Measurements from ENCODE around the gene GPC5.

The GPC5 gene

GRCh38 chr13:91459485-91459884 lies 61.1 kb downstream of the GPC5 start:
- Histone ChIP-seq H3K9me3 (ENCODE audit: control insufficient read depth, insufficient read depth, low read length) (no peaks in the 10 kb centered on the region), H3K36me3 (ENCODE audit: insufficient read depth, low read length) (no peaks in the 10 kb centered on the region)

GRCh38 chr13:91464336-91464735 lies 65.9 kb downstream of the GPC5 start:
- Histone ChIP-seq H3K36me3 (ENCODE audit: insufficient read depth, low read length) (no peaks in the 10 kb centered on the region), H3K9me3 (ENCODE audit: control insufficient read depth, insufficient read depth, low read length) (no peaks in the 10 kb centered on the region), H3K4me1 (ENCODE audit: insufficient read depth, low read length) (no peaks in the 10 kb centered on the region), H3K9ac (ENCODE audit: low read depth, low read length) (no peak overlapping the region)

More at GRCh38 chr13:91459485-91459884, 61.1 kb downstream of the GPC5 start:
- no peak overlapping the region for H3K9ac ChIP-seq (ENCODE audit: low read depth, low read length)
- no peaks in the 10 kb centered on the region for H3K4me1 ChIP-seq (ENCODE audit: insufficient read depth, low read length)

- no peaks in the 10 kb centered on the region for H3K36me3 ChIP-seq (ENCODE audit: insufficient read depth, low read length)
- H3K9ac ChIP-seq (ENCODE audit: low read depth, low read length), result no peak overlapping the region
- H3K4me1 ChIP-seq (ENCODE audit: insufficient read depth, low read length), result no peaks in the 10 kb centered on the region
- no peaks in the 10 kb centered on the region for H3K9me3 ChIP-seq (ENCODE audit: control insufficient read depth, insufficient read depth, low read length)
Measured at GRCh38 chr13:91467236-91467635, 68.8 kb downstream of the GPC5 start.

DNA sequence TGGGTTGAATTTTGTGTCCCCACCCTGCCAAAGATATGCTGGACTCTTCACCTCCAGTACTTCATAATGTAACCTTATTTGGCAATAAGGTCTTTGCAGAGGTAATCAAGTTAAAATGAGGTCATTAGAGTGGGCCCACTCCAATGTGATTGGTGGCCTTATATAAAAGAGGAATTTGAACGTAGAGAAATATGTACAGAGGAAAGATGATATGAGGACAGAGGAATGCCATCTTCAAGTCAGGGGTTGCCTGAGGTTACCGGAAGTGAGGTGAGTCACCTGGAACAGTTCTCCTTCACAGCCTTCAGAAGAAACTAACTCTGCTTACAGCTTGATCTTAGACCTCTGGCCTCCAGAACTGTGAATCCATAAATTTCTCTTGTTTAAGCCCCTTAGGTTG lies 69.9 kb downstream of the GPC5 start:
- Histone ChIP-seq H3K4me1 (ENCODE audit: insufficient read depth, low read length) (no peaks in the 10 kb centered on the region), H3K36me3 (ENCODE audit: insufficient read depth, low read length) (no peaks in the 10 kb centered on the region), H3K9ac (ENCODE audit: low read depth, low read length) (no peak overlapping the region), H3K9me3 (ENCODE audit: control insufficient read depth, insufficient read depth, low read length) (no peaks in the 10 kb centered on the region)

DNA sequence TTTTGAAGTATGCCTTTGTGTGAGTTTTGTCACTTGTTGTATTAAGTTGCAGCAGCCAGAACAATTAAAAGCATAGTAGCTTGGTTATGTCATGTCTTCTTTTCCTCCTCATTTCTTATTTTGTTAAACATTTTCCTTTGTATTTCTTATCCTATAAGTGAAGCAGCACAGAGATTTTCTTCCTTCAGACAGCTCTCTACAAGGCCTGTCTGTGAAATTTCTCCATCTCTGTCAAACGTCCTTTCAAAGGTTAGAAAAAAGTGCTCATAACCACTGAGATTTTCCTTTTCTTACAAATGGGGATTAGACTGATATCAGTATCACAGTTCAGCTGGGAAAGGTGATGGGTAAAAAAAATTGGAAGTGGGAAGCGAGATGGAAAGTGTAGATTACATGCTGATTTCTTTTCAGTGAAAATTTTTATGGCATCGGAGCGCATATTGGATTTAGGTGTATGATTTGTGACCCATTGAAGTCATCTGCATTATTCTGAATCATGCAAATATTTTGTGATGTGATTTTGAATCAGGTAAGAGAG lies 71.7 kb downstream of the GPC5 start:
- H3K9me3 ChIP-seq (ENCODE audit: control insufficient read depth, insufficient read depth, low read length), result no peaks in the 10 kb centered on the region
- H3K36me3 ChIP-seq (ENCODE audit: insufficient read depth, low read length), result no peaks in the 10 kb centered on the region
- H3K9ac ChIP-seq (ENCODE audit: low read depth, low read length), result no peak overlapping the region
- H3K4me1 ChIP-seq (ENCODE audit: insufficient read depth, low read length), result no peaks in the 10 kb centered on the region

DNA sequence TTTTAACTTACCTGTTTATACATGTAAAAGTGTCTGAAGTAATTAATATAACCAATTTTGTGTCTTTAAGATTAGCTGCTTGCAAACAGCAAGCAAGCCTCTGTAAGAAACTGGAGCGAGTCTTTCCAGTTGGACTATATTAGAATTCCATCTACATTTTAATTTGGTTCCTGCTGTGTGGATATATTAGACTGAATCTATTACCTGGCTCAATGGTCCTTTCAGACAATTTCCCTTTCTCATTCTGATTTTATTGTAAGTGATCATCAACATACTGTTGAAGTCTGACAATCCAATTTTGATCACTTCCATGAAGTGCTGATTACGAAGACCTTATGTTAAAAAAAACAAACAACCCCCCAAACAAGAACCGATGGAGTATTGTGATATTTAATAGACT lies 72.3 kb downstream of the GPC5 start:
- Histone ChIP-seq H3K36me3 (ENCODE audit: insufficient read depth, low read length) (no peaks in the 10 kb centered on the region), H3K4me1 (ENCODE audit: insufficient read depth, low read length) (no peaks in the 10 kb centered on the region), H3K9ac (ENCODE audit: low read depth, low read length) (no peak overlapping the region), H3K9me3 (ENCODE audit: control insufficient read depth, insufficient read depth, low read length) (no peaks in the 10 kb centered on the region)

DNA sequence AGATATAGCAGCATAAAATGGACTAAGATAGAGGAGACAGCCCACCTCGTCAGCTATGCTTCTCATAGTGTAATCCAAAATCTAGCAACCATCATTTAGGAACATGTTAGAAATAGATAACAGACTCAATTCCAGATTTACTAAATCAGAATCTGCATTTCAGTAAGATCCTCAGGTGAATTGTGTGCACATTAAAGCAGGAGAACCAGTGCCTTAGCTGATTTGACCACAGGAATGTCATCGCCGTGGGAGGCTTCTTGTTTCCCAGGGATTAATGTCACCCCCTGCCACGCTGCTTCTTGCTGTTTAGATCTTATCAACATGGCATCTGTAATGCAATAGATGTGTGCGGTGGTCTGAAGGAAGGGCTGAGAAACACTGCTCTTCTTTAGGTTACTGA lies 84.0 kb downstream of the GPC5 start:
- Histone ChIP-seq H3K9ac (ENCODE audit: low read depth, low read length) (no peak overlapping the region), H3K9me3 (ENCODE audit: control insufficient read depth, insufficient read depth, low read length) (no peaks in the 10 kb centered on the region), H3K36me3 (ENCODE audit: insufficient read depth, low read length) (no peaks in the 10 kb centered on the region), H3K4me1 (ENCODE audit: insufficient read depth, low read length) (no peaks in the 10 kb centered on the region)

DNA sequence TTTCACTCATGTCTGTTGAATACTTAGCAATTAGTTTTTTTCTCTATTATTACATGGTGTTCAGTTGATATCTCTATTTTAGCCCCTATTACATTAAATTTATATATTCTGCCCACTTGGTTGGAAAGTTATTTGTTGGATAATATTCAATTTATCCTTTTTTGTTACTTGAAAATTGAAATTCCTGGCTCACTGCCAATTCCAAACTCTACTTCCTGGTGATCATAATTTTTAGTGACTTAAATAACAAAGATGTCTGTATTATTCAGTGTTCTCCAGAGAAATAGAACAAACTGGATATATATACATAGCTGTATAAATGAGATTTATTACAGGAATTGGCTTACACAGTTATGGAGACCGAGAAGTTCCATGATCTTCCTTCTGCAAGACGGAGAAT lies 93.6 kb downstream of the GPC5 start:
- H3K4me1 ChIP-seq (ENCODE audit: insufficient read depth, low read length), result no peaks in the 10 kb centered on the region
- H3K9me3 ChIP-seq (ENCODE audit: control insufficient read depth, insufficient read depth, low read length), result no peaks in the 10 kb centered on the region
- no peaks in the 10 kb centered on the region for H3K36me3 ChIP-seq (ENCODE audit: insufficient read depth, low read length)
- no peak overlapping the region for H3K9ac ChIP-seq (ENCODE audit: low read depth, low read length)

GRCh38 chr13:91493442-91493841 lies 95.0 kb downstream of the GPC5 start:
- H3K36me3 ChIP-seq (ENCODE audit: insufficient read depth, low read length), result no peaks in the 10 kb centered on the region
- H3K4me1 ChIP-seq (ENCODE audit: insufficient read depth, low read length), result no peaks in the 10 kb centered on the region
- H3K9me3 ChIP-seq (ENCODE audit: control insufficient read depth, insufficient read depth, low read length), result no peaks in the 10 kb centered on the region
- no peak overlapping the region for H3K9ac ChIP-seq (ENCODE audit: low read depth, low read length)

DNA sequence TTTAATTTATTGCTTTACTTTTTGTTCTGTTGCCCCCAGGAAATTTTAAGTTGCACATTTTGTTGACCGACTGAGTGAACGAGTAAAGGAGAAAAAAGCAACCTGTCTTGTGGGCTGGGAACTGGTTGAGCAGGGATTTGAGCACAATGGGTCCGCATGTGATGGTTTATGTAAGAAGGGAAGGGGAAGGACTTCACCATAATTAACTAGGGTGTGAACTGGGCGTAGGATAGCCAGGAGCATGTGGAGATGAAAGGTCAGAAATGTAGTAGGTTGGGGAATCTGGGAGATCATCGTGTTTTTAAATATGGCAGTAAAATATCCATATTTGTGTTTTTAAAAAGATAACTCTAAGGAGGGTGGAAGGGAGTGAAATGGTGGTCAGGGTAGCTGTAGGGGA lies 99.9 kb downstream of the GPC5 start:
- Histone ChIP-seq H3K36me3 (ENCODE audit: insufficient read depth, low read length) (no peaks in the 10 kb centered on the region), H3K9ac (ENCODE audit: low read depth, low read length) (no peak overlapping the region), H3K4me1 (ENCODE audit: insufficient read depth, low read length) (no peaks in the 10 kb centered on the region), H3K9me3 (ENCODE audit: control insufficient read depth, insufficient read depth, low read length) (no peaks in the 10 kb centered on the region)

DNA sequence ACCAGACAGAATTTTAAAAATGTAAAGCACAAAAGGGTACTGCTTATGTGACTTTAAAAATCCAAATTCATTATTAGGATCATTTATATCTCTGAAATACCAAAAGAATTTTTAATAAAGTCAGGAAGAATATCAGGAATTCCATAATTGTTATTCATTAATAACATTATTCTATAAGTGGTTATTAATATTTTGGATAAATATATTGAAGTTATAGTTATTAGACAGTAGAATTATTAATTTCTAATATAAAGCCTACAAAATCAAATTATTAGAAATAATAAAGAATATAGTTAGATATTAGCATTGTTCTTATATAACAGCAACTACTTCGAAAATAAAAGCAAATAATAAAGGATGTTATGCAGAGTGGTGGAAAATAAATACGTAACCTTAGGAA lies 105.8 kb downstream of the GPC5 start:
- no peaks in the 10 kb centered on the region for H3K9me3 ChIP-seq (ENCODE audit: control insufficient read depth, insufficient read depth, low read length)
- no peak overlapping the region for H3K9ac ChIP-seq (ENCODE audit: low read depth, low read length)
- no peaks in the 10 kb centered on the region for H3K4me1 ChIP-seq (ENCODE audit: insufficient read depth, low read length)
- H3K36me3 ChIP-seq (ENCODE audit: insufficient read depth, low read length), result no peaks in the 10 kb centered on the region

GRCh38 chr13:91506759-91507158 lies 108.3 kb downstream of the GPC5 start:
- Histone ChIP-seq H3K9me3 (ENCODE audit: control insufficient read depth, insufficient read depth, low read length) (no peaks in the 10 kb centered on the region), H3K4me1 (ENCODE audit: insufficient read depth, low read length) (no peaks in the 10 kb centered on the region), H3K36me3 (ENCODE audit: insufficient read depth, low read length) (no peaks in the 10 kb centered on the region), H3K9ac (ENCODE audit: low read depth, low read length) (no peak overlapping the region)

DNA sequence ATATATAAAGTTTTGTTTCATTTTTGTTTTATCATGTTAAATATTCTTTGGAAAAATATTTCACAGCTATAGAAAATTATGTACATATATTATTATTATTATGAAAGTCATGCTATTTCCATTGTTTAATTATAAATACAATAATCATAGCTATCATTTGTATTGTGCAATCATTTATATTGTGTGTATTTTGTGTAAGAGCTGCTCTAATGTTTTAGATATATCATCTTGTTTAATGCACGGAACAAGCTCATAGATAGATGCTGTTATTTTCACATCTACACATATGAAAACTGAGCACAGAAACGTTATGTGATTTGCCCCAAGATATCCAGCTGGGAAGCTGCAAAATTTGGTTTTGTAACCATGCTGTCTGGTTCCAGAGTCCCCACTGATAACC lies 111.6 kb downstream of the GPC5 start:
- Histone ChIP-seq H3K9ac (ENCODE audit: low read depth, low read length) (no peak overlapping the region), H3K36me3 (ENCODE audit: insufficient read depth, low read length) (no peaks in the 10 kb centered on the region), H3K4me1 (ENCODE audit: insufficient read depth, low read length) (no peaks in the 10 kb centered on the region), H3K9me3 (ENCODE audit: control insufficient read depth, insufficient read depth, low read length) (no peaks in the 10 kb centered on the region)

DNA sequence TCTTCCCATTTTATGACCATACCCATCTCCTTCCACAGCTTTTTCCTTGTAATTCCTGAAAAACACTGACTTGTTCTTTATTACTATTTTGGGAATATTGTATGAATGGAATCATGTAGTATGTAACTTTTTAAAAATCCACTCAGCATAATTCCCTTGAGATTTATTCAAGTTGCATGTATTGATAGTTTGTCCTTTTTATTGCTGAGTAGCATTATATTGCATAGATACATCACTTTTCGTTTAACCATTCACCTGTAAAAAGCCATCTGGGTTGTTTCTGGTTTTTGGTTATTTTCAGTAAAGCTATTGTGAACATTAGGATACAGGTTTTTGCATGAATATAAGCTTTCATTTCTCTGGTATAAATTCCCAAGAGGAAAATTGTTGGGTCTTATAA lies 115.4 kb downstream of the GPC5 start:
- Histone ChIP-seq H3K4me1 (ENCODE audit: insufficient read depth, low read length) (no peaks in the 10 kb centered on the region), H3K9me3 (ENCODE audit: control insufficient read depth, insufficient read depth, low read length) (no peaks in the 10 kb centered on the region), H3K9ac (ENCODE audit: low read depth, low read length) (no peak overlapping the region), H3K36me3 (ENCODE audit: insufficient read depth, low read length) (no peaks in the 10 kb centered on the region)

- Histone ChIP-seq H3K4me1 (ENCODE audit: insufficient read depth, low read length) (no peaks in the 10 kb centered on the region), H3K9me3 (ENCODE audit: control insufficient read depth, insufficient read depth, low read length) (no peaks in the 10 kb centered on the region), H3K9ac (ENCODE audit: low read depth, low read length) (no peak overlapping the region), H3K36me3 (ENCODE audit: insufficient read depth, low read length) (no peaks in the 10 kb centered on the region)
Measured at GRCh38 chr13:91516799-91517198, 118.4 kb downstream of the GPC5 start.

- Histone ChIP-seq H3K36me3 (ENCODE audit: insufficient read depth, low read length) (no peaks in the 10 kb centered on the region), H3K9ac (ENCODE audit: low read depth, low read length) (no peak overlapping the region)
Measured at GRCh38 chr13:91520952-91521351, 122.5 kb downstream of the GPC5 start.

More at GRCh38 chr13:91520952-91521351, 122.5 kb downstream of the GPC5 start:
- no peaks in the 10 kb centered on the region for H3K9me3 ChIP-seq (ENCODE audit: control insufficient read depth, insufficient read depth, low read length)
- H3K4me1 ChIP-seq (ENCODE audit: insufficient read depth, low read length), result no peaks in the 10 kb centered on the region
